Glomerular endothelial cell (primary cell): ENCODE results near the gene RARA. TPM values are rescaled to one million over a fixed set of nuclear protein-coding genes. Genes with fewer than 3 reads are reported as not detected.
A peak's percentile ranks its signal among the peaks of the same experiment; 100 is the strongest.

Experiments
- DNase-seq: peaks from one replicate; pipeline ENCODE4 v3.0.0-alpha.2; 2011; ENCODE audit warnings: low read depth, low spot score; ENCODE audit errors: extremely low read depth
- total RNA-seq: library from RNA; depleted of rRNA; stranded (reverse); fragments of >200 nt; gene quantifications from 2 replicates; pipeline ENCODE4 v1.2.3, GENCODE V29; 2015

RARA gene
- total RNA-seq, 1 donor from 2014 or later: 60.4 TPM

DNA sequence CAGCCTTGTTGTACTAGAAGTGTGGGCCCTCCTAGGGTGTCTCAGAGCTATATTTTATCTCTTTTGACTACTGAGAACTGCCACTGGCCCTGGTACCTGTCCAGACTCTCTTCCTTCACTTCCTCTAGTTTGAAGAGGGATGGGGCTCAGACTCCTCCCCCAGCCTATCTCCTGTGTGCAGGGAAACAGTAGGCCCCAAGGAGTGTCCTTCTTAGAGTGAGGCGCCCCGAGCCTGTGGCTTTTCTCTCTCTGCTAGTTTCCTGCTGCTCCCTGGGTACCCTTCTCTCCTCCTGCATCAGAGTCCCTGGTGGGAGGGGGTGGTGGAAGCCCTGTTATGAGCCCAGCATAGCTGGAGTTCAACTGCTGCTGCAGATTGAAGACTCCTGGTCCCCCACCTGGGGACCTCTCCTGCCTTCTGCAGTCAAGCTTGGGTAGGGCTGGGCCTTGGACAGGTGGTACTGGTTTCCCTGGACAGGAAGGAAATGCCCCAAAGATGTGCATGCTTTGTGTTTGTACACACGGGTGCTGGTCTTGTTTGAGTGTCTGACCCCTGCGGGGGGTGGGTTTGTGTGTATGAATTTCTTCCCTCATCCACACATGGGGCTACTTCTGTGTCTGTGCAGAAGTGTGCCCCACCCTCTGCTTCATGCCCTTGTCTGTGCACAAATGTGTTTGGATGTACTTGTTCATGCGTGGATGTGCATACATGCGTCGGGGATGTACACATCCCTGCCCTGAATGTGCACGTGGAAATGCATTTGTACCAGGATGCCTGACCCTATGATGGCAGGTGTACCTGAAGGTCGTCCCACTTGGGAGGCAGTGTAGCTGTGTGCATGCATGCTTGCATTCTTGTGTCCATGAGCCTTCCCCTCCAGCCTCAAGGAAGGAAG lies 6.9 kb downstream of the RARA start:
- no peak for DNase-seq

DNA sequence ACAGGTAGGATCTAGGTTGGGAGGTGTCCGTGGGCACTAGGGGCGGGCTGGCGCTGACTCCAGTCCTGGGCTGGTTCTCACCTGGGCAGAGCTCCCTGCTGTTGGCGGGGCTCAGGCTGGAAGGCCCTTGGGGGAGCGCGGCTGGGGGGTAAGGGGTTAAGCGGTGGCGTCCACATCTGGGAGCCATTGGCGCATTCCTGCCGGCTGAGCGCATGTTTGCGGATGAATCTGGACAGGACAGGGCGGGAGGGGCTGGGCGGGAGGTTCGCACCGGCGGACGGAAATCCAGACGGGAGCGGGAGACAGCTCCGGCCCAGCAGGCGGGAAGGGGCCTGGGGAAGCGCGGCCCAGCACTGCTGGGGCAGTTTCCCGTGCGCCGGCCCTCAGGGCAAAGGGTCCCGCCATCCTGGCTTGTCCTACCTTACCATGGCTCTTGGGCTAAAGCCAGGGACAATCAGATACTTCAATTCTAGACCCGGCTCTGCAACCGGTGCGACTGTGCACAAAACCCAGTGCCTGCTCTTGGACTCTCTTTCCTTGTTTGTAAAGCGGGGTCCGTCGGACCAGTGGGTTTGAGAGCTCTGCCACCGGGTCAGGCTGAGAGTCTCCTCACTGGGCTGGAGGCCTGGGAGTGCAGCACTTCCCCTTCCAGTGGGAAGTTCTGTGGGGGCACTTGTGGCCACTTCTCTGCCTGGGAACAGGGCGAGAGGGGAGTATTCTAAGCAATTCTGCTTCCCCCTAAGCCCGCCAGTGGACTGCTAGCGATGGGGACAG lies 7.8 kb downstream of the RARA start:
- DNase-seq: no peak

DNA sequence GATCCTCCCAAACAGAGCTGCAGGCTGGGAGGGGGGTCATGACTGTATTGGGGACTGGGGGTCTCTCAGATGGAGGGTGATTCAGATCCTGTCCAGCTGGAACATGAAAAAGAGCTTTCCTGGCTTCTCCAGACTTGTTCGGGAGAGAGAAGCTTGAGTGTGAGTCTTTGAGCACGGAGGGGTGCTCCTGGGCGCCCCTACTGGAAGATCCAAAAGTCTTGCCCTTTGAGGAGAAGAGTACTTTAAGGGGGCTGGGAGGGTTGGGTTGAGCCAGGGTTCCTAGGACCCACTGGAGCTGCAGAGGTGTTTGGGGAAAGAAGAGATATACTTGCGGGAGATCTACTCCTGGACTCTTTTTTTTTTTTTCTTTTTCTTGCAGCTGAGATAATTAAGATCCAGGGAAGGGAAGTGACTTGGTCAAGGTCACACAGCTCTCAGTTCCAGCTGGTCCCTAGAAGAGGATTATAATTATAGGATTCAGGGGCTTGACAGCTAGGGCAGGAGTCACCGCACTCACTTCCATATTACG lies 8.4 kb downstream of the RARA start:
- no peak for DNase-seq

DNA sequence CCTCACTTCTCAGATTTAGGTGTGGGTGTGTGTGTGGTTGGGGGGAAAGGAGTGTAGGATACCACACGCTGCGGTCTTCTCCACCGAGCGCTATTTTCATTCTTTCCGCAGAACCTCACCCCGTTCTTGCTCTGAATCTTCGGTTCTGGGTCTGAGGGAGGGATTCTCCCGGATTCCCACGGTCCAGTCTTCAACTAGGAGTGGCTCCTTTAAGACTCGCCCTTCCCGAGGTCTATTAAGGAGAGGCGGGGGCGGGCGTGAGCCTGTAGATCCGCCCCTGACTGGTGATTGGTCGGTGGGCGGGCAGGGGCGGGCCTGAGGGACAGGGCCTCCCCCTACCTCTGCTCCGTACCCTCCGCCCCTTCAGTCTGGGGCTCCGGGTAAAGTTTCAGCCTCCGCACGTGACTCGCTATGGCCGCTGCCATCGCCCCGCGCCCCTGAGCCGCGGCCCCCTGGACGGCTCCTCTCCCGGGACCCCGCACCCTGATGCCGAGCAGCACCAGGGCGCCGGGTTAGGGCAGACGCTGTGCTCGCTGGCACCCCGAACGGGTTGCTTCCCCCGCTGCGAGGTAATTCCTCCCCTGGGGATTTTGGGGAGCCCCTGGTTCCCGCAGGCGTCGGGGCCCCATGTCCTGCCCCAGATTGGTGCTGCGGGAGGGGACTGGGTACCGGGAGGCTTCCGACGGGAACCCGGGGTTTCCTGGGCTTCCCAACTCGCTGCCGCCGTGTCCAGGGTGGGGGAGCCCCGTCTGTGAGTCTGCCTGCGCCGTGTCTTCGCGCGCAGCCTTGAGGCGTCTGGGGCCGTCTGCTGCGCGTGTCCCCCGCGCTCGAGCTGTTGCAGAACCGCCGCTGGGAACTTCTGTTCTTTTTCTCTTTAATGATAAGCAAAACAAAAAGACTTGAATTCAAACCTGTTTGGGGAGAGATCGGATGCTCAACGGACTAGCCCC lies 9.2 kb downstream of the RARA start:
- DNase-seq: no peak

DNA sequence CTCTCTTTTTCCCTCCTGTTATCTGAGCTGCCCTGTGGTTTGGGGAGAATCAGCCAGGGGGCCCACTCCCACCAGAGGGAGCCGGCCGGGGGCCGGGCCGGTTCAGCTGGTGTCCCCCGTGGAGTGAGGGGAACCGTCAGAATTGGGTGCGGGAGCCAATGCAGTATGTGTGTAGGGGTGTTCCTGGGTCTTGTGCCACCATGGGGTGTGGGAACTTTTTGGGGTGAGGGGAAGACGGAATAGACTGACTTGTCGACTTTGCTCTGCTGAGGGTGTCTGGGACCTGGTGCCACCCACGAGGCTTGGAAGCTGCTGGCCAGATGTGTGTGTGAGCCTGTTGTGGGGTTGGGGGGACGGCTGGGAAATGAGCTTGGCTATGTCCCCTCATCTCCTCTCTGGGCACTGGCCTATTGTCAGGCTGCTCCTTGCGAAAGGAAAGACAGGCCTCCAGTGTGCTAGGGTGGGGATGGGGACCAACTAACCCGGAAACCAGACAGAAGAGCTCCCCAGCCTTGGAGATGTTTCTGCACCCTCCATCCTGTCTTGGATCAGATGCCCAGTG lies 9.9 kb downstream of the RARA start:
- no peak for DNase-seq

DNA sequence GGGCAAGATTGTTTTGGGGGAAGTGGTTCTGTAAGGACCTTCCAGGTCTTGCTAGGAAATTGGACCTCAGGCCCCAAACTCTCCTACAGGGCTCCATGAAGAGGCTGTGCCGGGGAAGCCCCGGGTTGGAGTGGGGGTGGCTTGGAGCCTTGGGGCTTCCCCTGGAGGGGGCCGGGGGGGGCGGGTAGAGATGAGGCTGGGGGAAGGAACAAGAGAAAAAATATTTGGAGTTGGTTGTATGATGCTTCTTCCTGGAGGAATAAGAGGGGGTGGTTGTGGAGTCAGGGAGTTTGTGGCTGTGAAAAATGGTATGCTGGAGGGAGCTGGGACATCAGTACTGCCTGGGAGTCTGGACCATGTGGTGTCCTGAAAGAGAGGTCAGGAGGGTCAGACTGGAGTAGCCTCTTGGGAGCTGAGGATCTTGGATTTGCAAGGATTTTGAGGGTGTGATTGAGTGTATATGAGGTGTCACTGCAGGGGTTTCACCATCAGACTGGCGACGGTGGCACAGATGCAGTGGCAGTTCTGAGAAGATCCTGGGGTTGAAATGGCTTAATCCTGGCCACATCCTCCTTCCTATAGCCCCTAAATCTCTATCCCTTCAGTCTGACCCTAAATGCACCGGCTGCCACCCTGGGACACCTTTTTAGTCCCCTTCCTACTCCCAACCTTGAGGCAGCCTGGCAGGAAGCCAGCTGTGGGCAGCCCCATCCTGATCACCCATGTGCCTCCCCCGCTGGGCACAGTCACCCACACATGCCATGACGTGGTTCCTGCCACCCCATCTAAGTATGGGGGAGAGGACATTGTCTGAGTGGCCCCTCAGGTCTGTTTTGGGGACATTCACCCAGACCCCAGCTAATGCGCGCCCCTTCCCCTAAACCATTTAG lies 10.9 kb downstream of the RARA start:
- DNase-seq: no peak

DNA sequence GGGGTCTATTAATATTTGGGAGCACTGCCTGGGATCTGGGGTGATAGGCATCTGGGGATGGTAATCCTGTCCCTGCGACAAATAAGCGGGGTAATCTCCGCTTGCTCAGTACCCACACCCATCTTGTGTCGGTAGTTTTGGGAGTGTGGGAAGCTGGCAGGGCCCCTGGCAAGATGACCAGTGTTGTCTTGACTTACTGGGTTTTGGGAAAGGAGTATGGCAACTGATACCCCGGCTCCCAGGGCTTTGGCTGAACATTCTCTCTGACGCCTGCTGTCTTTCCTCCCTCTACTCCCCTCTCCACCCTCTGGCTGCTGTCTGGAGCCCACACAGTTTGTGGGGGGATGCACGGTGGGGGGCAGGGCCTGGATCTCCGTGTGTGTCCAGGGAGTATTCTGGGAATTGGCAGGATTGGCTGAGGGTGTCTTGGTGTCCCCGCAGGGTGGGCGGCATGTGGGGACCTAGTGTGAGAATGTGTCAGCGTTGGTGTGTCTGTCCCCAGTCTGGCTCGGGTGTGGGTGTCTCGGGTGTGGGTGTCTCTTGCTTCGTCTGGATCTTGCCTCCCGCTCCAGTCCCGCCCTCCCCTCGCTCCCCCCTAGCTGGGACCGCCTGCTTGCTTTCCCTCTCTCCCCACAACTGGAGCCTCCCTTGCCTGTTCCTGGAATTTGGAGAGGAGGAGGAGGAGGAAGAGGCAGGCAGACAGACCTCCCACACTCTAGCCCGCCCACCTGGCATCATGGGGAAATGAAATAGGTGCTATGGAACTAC lies 12.0 kb downstream of the RARA start:
- no peak for DNase-seq

DNA sequence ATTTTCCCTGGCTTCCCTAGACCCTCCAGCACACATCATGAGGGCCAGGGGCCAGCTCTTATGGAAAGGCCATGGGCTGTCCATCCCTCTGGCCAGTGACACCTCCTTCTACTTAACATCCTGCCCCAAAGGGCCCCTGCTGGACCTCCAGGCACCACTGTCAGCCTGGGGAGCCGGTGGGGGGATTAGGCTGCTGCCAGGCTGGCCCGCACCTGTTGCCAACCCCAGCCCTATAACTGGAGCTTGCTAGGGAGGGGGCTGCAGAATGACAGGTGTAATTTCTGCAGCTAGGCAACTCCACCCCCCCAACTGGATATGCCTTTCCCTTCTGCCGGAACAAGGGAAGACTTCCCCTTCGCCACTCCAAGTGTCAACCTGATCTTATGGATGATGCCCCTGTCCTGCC lies 12.5 kb downstream of the RARA start:
- DNase-seq: no peak

DNA sequence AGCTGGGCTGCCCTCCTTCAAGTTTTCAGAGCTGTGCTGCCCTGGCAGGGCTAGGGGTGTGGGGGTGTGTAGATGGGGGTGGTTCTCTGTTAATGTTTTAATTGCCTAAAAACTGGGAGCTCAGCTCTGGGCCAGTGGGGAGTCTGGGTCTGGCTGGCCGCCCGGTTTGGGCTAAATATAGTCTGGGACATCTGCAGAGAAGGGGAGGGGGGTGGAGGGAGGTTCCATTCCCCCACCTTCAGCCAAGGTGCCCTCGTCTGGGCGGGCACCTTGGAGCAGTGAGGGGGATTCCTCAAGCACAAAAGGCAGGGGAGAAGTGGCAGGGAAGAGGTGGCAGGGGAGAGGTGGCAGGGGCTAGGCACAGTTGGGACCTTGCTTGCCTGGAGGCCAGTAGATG lies 13.0 kb downstream of the RARA start:
- no peak for DNase-seq

DNA sequence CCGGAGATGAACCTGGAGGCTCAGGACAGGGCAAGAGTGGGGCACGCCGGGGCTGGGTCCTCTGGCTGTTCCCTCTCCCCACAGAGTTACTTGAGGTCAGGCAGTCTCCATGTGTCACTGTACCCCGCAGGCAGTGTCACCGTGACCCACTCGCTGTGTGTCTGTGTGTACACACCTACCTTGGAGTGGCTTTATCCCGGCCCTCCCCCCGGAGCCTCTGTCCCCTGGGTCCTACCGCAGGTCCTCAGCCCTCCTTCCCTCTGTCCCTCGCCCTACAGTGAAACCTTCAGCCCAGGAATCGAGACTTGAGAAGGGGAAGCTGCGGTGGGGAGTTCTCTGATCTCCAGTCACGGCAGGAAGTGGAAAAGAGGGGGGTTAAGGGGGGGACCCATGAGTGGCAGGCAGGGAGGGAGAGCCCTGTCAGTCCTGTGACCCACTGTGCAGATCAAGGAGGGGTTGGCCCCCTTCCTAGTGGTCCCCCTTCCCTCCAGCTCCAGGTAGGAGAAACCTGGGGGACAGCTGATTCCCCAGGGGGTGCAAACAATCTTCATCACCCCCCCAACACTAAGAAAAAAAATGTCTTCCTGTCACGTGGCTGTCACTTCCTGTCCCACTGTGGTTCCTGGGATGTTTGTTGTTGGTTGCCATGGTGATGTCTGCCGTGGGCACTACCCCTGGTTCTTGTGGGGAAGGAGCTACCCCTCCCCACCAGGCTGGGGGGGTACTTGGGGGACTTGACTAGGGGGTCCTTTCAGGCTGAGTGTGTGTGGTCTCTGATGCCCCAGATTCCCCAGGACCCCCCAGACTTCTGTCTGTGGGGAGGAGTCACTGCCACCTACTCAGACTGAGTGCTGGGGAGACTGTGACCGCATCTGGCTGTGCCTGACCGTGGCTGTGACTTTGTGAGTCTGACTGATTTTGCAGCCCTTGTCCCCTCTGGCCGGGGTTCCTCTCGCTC lies 13.7 kb downstream of the RARA start:
- peak; percentile 87 for DNase-seq

DNA sequence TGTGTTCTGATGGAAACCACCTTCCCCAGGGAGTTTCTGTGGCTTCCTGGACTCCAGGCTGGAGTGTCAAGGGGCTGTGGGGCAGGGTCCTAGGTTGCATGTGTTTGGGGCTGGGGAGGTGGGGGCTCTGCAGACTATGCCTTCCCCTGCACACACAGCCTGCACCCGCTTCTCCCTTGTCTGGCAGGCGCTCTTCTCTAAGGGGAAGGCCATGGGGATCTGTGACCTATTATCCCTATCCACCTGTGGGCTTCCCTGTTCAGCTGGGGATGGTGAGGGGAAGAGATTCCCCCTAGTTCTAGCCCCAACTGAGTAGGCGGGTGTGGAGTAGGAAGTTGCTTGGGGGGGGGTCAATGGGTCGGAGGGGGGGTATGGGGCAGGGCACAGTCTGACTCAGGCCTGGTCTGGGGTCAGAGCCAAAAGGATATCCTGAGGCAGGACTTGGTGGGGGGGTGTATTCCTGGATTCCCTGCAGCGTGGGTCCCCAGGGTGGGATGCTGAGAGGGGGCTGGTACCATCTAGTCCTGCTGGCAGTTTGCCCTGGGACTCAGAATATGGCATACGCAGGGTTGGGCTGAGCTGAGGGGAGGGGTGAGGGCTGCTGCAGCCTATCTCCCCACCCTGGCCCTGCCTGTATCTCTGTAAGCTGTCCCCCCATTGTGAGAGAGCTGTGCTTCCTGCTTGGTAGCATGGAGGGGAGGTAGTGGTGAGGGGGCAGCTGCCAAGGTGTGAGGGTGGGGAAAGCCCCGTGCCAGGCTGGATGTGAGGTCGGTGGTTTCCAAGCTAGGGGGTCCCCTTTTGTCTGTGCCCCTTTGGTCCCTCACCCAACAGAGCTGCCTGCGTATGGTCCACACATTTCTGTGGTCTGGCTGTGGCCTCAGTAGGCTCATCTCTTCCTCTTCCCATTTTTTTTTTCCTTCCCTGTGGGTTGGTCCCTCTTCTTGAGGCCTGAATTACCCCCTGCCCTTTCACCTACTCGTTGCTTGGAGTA lies 14.7 kb downstream of the RARA start:
- DNase-seq: no peak

DNA sequence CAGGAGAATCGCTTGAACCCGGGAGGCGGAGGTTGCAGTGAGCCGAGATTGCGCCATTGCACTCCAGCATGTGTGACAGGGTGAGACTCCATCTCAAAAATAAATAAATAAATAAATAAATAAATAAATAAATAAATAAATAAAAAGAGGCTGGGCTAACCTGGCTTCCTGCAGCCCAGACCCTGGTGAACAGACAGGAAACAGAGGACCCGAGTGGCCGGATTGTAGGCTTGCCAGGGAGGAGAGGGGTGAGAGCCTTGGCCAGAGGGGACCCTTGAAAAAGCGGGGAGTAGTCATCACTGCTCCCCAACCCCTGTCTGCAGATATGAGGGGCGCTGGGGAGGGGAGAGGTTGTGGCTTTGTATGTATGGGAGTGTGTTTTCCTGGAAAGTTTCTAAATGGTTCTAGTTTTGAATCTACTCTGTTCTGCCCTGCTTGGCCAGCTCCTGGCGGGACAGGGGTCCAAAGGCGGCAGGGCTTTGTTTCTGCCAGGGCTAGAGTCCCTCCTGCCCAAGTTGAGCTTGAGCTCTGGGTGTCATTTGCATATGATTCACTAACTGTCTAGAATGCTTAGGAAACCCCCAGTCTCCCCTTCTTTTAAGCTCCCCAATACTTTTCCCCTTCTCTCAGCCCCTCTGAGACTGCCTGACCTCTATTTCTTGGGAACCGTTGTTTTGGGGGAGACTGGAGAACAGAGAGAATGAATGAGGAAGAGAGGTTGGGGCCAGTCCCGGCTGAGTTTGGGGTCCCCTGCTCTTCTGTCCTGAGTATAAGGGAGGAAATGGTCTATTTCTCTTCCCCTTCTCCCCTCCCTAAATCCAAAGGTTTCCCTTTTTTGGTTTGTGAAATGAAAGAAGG lies 16.4 kb downstream of the RARA start:
- DNase-seq: no peak

DNA sequence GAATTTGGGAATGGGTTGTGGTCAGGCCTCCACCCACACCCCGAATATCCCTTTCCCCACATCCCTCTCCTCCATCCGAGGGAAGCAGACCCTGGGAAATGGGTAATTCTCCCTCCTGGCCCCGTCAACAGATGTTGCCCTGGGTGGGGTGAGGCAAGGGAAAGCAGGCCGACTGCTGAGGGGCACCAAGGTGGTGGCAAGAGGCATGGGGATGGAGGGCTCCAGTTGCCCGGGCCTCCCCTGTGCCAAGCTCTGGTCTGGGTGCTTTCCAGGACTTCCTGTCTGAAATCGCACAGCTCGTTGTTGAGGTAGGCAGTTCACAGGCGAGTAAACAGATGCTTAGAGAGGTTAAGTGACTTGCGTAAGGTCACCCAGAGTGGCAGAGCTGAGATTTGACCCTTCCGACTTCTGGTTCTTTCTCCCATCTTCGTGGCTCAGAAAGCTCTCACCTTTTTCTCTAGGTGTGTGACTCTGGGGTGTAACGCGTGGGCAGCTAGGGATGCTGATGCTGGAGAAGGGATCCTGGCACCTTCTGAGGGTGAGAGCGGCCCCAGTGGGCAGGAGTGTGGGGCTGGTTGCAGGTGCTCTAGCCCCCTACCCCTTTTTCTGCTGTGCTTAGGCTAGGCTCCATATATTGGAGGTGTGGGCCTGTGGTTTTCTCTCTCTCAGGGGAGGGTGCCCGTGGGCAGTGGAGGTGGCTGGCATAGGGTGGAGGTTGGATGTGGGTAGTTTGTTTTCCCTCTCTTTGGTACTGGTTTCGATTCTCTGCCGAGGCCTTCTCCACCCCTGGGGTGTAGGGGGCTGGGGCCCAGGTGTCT lies 17.2 kb downstream of the RARA start:
- DNase-seq: no peak

DNA sequence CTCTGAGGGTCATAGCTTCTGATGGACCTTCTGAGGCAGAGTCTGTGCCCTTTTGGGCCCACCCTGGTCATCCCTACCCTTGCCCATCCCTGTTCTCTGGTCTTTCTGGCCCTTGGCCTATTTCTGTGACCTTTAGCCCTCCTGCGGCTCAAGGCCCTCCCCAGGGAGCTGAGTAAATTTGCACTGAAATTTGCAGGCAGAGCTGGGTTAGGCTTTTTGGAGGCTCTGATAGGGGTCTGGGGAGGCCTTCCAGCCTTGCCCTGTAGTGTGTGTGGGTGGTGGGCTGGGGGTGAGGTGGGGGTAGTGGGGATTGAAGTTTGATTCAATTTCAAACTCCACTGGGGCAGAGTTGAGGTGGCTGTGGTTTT lies 17.8 kb downstream of the RARA start:
- no peak for DNase-seq
